ENCODE data around the gene DAAM1. TPM values are rescaled to one million over a fixed set of nuclear protein-coding genes. Genes with fewer than 3 reads are reported as not detected.

The DAAM1 gene
- total RNA-seq, 1 donor from 2014 or later: 40.7 TPM

- no peaks in the 10 kb centered on the region for H3K27me3 Mint-ChIP-seq (ENCODE audit: low read depth)
- H3K9me3 Mint-ChIP-seq (ENCODE audit: low read depth): no peaks in the 10 kb centered on the region
- peaks cover 84% of the 10 kb centered on the region for H3K4me1 Mint-ChIP-seq (ENCODE audit: low read depth)
- H3K4me3 Mint-ChIP-seq (ENCODE audit: unreplicated experiment): no peak overlapping the region
- H3K27ac Mint-ChIP-seq (ENCODE audit: unreplicated experiment): no peak overlapping the region
- DNase-seq (ENCODE audit: low spot score): no peak
- no peak for TF ChIP-seq CTCF (IDR thresholded peaks at IDR 0.05)
- H3K36me3 Mint-ChIP-seq (ENCODE audit: low read depth): no peaks in the 10 kb centered on the region
Observed at GRCh38 chr14:59271734-59272133, 83.3 kb downstream of the DAAM1 start.

DNA sequence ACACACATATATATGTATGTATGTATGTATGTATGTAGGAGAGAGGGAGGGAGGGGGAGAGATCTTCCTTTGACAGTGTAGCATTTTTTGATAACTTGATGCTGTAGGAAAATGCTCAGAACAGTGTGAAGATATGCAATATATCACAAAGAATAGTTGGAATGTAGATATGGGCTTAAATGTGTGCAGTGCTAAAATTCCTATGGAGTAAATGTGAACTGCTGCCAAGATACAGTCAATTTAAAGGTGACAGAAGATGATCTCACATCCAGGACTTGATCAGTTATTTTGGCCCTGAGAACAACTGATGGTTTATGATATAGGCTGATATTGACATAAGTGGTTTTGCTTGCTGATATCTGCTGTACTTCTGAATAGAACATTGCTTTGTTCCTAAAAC lies 84.2 kb downstream of the DAAM1 start:
- no peak for TF ChIP-seq CTCF (IDR thresholded peaks at IDR 0.05)
- Mint-ChIP-seq H3K4me3 (ENCODE audit: unreplicated experiment) (no peak overlapping the region), H3K36me3 (ENCODE audit: low read depth) (no peaks in the 10 kb centered on the region), H3K27ac (ENCODE audit: unreplicated experiment) (peak overlapping the region; percentile 34), H3K9me3 (ENCODE audit: low read depth) (no peaks in the 10 kb centered on the region), H3K4me1 (ENCODE audit: low read depth) (peaks cover 84% of the 10 kb centered on the region), H3K27me3 (ENCODE audit: low read depth) (no peaks in the 10 kb centered on the region)
- DNase-seq (ENCODE audit: low spot score): no peak

DNA sequence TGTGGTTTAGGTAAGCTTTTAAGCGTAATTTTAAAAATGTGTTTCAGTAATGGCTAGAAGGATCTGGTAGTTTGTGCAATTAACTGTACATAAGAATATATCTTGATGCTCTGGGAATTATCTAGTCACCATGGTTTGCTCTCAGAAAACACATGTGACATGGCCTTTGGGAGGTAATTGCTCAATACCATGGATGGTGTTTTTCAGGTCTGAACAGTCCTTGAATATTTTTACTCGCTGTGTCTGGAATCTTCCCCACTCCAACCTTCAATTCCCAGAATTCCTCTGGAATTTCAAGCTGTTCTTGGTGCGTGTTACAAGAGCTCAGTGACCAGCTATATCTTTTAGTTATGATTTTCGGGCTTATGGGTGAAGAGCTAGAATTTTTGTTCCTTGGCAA lies 85.3 kb downstream of the DAAM1 start:
- Mint-ChIP-seq H3K36me3 (ENCODE audit: low read depth) (no peaks in the 10 kb centered on the region), H3K9me3 (ENCODE audit: low read depth) (no peaks in the 10 kb centered on the region), H3K4me3 (ENCODE audit: unreplicated experiment) (no peak overlapping the region), H3K27ac (ENCODE audit: unreplicated experiment) (no peak overlapping the region), H3K4me1 (ENCODE audit: low read depth) (peaks cover 82% of the 10 kb centered on the region), H3K27me3 (ENCODE audit: low read depth) (no peaks in the 10 kb centered on the region)
- no peak for DNase-seq (ENCODE audit: low spot score)
- no peak for TF ChIP-seq CTCF (IDR thresholded peaks at IDR 0.05)

GRCh38 chr14:59274991-59275391 lies 86.5 kb downstream of the DAAM1 start:
- Mint-ChIP-seq H3K27ac (ENCODE audit: unreplicated experiment) (peak overlapping the region; percentile 90), H3K4me3 (ENCODE audit: unreplicated experiment) (no peak overlapping the region), H3K4me1 (ENCODE audit: low read depth) (peaks cover 79% of the 10 kb centered on the region), H3K27me3 (ENCODE audit: low read depth) (no peaks in the 10 kb centered on the region), H3K9me3 (ENCODE audit: low read depth) (no peaks in the 10 kb centered on the region), H3K36me3 (ENCODE audit: low read depth) (no peaks in the 10 kb centered on the region)
- TF ChIP-seq CTCF (IDR thresholded peaks at IDR 0.05): no peak
- DNase-seq (ENCODE audit: low spot score): no peak

DNA sequence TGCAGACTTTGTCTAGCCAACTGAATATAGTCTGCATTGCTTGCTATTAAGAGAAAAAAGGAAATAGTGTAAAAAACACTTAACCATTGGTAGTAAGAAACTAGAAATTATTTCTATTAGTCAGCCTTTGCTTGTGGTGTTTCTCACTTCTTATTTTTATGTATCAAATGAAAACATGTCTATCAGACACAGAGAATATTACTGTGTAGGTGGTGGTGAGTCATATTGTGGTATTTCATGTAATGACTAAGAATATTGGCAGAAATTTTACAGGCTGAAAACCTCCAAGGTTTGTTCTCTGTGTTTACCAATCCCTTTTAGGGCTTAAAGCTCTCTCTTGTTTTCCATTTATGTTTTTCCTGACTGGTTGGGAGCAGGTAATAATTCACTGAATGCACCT lies 87.2 kb downstream of the DAAM1 start:
- Mint-ChIP-seq H3K27ac (ENCODE audit: unreplicated experiment) (peak overlapping the region; percentile 90), H3K4me1 (ENCODE audit: low read depth) (peaks cover 75% of the 10 kb centered on the region), H3K36me3 (ENCODE audit: low read depth) (no peaks in the 10 kb centered on the region), H3K4me3 (ENCODE audit: unreplicated experiment) (no peak overlapping the region), H3K27me3 (ENCODE audit: low read depth) (no peaks in the 10 kb centered on the region), H3K9me3 (ENCODE audit: low read depth) (no peaks in the 10 kb centered on the region)
- DNase-seq (ENCODE audit: low spot score): no peak
- no peak for TF ChIP-seq CTCF (IDR thresholded peaks at IDR 0.05)
